Measurements from ENCODE around the gene ZNF697.

ZNF697 gene

GRCh38 chr1:119662034-119662437 is 14.0 kb upstream of the ZNF697 start:
- no peak for DNase-seq (ENCODE audit: low read depth)

- DNase-seq (ENCODE audit: low read depth), result no peak
Measured at GRCh38 chr1:119660253-119661083, 12.4 kb upstream of the ZNF697 start.

- DNase-seq (ENCODE audit: low read depth), result no peak
Measured at GRCh38 chr1:119659628-119660027, 11.6 kb upstream of the ZNF697 start.

- no peak for DNase-seq (ENCODE audit: low read depth)
Measured at GRCh38 chr1:119656410-119656955, 8.4 kb upstream of the ZNF697 start.

- no peak for DNase-seq (ENCODE audit: low read depth)
Measured at GRCh38 chr1:119655154-119655553, 7.1 kb upstream of the ZNF697 start.

- DNase-seq (ENCODE audit: low read depth), result no peak
Measured at GRCh38 chr1:119653839-119654170, 5.7 kb upstream of the ZNF697 start.

GRCh38 chr1:119653135-119653838 is 5.2 kb upstream of the ZNF697 start:
- no peak for DNase-seq (ENCODE audit: low read depth)

GRCh38 chr1:119652587-119652986 is 4.5 kb upstream of the ZNF697 start:
- no peak for DNase-seq (ENCODE audit: low read depth)

GRCh38 chr1:119651641-119652040 is 3.6 kb upstream of the ZNF697 start:
- no peak for DNase-seq (ENCODE audit: low read depth)

GRCh38 chr1:119651133-119651532 is 3.1 kb upstream of the ZNF697 start:
- no peak for DNase-seq (ENCODE audit: low read depth)

GRCh38 chr1:119648620-119649004 is 546 bp upstream of the ZNF697 start:
- DNase-seq (ENCODE audit: low read depth), result no peak

GRCh38 chr1:119647228-119647733 is 785 bp downstream of the ZNF697 start:
- no peak for DNase-seq (ENCODE audit: low read depth)

GRCh38 chr1:119646521-119647227 is 1.4 kb downstream of the ZNF697 start:
- DNase-seq (ENCODE audit: low read depth), result no peak

GRCh38 chr1:119639109-119639508 is 9.0 kb downstream of the ZNF697 start:
- no peak for DNase-seq (ENCODE audit: low read depth)

GRCh38 chr1:119637710-119638109 is 10.4 kb downstream of the ZNF697 start:
- no peak for DNase-seq (ENCODE audit: low read depth)

GRCh38 chr1:119636491-119637089 is 11.5 kb downstream of the ZNF697 start:
- DNase-seq (ENCODE audit: low read depth), result no peak

GRCh38 chr1:119635811-119636390 is 12.2 kb downstream of the ZNF697 start:
- DNase-seq (ENCODE audit: low read depth), result no peak

- DNase-seq (ENCODE audit: low read depth), result no peak
Measured at GRCh38 chr1:119634016-119634415, 14.1 kb downstream of the ZNF697 start.

- DNase-seq (ENCODE audit: low read depth), result no peak
Measured at GRCh38 chr1:119633575-119633974, 14.5 kb downstream of the ZNF697 start.

- no peak for DNase-seq (ENCODE audit: low read depth)
Measured at GRCh38 chr1:119632841-119633240, 15.2 kb downstream of the ZNF697 start.

GRCh38 chr1:119632103-119632490 is 16.0 kb downstream of the ZNF697 start:
- no peak for DNase-seq (ENCODE audit: low read depth)

All from HS-27A (cell line).